ENCODE results near the gene COQ8B. TPM values are rescaled to one million over a fixed set of nuclear protein-coding genes. Genes with fewer than 3 reads are reported as not detected.
"Not testable (repeated sequence)": the region's sequence is repeated elsewhere in the genome, so short reads cannot be mapped to it uniquely, and the experiment has no call there.

The COQ8B gene
- total and polyA plus RNA-seq, 2 experiments from 2014 or later: 82.5 to 90.6 TPM

DNA sequence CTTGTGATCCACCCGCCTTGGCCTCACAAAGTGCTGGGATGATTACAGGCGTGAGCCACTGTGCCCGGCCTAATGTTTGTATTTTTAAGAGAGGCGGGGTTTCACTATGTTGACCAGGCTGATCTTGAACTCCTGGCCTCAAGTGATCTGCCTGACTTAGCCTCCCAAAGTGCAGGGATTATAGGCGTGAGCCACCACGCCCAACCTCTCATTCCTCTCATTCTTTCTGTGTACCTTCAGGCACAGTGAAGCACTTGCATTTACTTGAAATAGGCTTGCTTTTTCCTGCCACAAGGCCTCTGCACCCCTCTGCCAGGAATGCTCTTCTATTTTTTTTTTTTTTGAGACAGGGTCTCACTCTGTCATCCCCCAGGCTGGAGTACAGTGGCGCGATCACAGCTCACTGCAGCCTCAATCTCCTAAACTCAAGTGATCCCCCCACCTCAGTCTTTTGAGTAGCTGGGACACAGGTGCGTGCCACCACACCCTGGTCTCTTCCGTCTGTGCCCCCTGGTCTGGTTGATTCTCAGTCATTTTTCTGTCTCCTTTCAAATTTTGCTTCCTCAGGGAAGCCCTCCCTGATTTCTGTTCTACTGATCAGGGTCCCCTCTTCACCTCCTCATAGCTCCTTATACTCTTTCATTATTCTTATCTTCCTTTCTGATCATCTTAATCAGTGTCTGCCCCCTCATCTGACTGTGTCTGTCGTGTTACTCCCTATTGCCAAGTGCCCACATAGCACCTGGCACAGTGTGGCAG is 18.5 kb upstream of the COQ8B start:
- Histone ChIP-seq H3K9me3 (ENCODE audit: low read depth) (no peaks in the 10 kb centered on the region), H3K27me3 (no peaks in the 10 kb centered on the region), H3K27ac (no peak overlapping the region), H3K4me1 (ENCODE audit: low read depth) (no peaks in the 10 kb centered on the region), H3K4me3 (no peak overlapping the region), H3K36me3 (peaks cover 38% of the 10 kb centered on the region)
- TF ChIP-seq CTCF (IDR thresholded peaks at IDR 0.05; ENCODE audit: low read depth, low read length): no peak
- no peak for DNase-seq (ENCODE audit: low read depth in 1 of 2, low spot score in 1 of 2)

DNA sequence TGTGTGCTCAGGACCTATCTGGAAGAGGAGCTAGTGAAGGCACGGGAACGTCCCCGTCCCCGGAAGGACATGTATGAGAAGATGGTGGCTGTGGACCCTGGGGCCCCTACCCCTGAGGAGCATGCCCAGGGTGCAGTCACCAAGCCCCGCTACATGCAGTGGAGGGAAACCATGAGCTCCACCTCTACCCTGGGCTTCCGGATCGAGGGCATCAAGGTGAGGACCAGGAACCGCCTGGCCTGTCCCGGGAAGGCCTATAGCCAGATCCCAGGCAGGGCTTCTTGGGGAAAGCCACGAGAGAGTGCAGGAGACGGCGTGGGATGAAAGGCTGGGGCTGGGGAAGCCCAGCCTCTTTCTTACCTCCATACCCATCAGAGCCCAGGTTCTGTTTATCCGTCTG is 16.5 kb upstream of the COQ8B start:
- Histone ChIP-seq H3K4me3 (no peak overlapping the region), H3K9me3 (ENCODE audit: low read depth) (no peaks in the 10 kb centered on the region), H3K27ac (no peak overlapping the region), H3K36me3 (peaks cover 40% of the 10 kb centered on the region), H3K27me3 (no peaks in the 10 kb centered on the region), H3K4me1 (ENCODE audit: low read depth) (no peaks in the 10 kb centered on the region)
- DNase-seq (ENCODE audit: low read depth in 1 of 2, low spot score in 1 of 2): no peak
- TF ChIP-seq CTCF (IDR thresholded peaks at IDR 0.05; ENCODE audit: low read depth, low read length): no peak

GRCh38 chr19:40732304-40732703 is 15.6 kb upstream of the COQ8B start:
- H3K36me3 ChIP-seq: peaks cover 40% of the 10 kb centered on the region
- H3K4me3 ChIP-seq; DNase-seq (ENCODE audit: low read depth in 1 of 2, low spot score in 1 of 2): not testable (repeated sequence)

GRCh38 chr19:40730065-40730464 is 13.4 kb upstream of the COQ8B start:
- DNase-seq (ENCODE audit: low read depth in 1 of 2, low spot score in 1 of 2); H3K4me3 ChIP-seq; H3K27me3 ChIP-seq; H3K9me3 ChIP-seq (ENCODE audit: low read depth); H3K4me1 ChIP-seq (ENCODE audit: low read depth); H3K27ac ChIP-seq: not testable (repeated sequence)
- peaks cover 34% of the 10 kb centered on the region for H3K36me3 ChIP-seq

More at GRCh38 chr19:40732304-40732703, 15.6 kb upstream of the COQ8B start:
- not testable (repeated sequence) for H3K27ac ChIP-seq; H3K9me3 ChIP-seq (ENCODE audit: low read depth); H3K4me1 ChIP-seq (ENCODE audit: low read depth); H3K27me3 ChIP-seq

DNA sequence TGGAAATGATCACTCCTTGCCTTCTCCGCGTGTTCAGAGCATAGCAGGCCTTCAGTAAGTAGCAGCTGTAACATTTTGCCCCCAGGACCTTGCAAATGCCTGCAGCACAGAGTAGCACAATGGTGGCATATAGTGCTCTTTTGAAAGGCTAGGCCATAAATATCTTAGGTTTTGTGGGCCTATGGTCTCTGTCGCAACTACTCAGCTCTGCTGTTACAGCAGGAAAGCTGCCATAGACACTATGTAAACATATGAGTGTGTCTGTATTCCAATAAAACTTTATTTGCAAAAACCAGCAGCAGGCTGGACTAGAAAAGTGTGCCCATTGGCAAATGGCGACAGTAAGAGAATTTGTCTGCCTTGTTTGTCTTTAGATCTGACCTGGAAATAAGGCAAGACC is 9.6 kb upstream of the COQ8B start:
- no peak overlapping the region for H3K4me3 ChIP-seq
- H3K9me3 ChIP-seq (ENCODE audit: low read depth): no peaks in the 10 kb centered on the region
- no peaks in the 10 kb centered on the region for H3K4me1 ChIP-seq (ENCODE audit: low read depth)
- no peak for TF ChIP-seq CTCF (IDR thresholded peaks at IDR 0.05; ENCODE audit: low read depth, low read length)
- no peak for DNase-seq (ENCODE audit: low read depth in 1 of 2, low spot score in 1 of 2)
- H3K36me3 ChIP-seq: peaks cover 21% of the 10 kb centered on the region
- H3K27me3 ChIP-seq: no peaks in the 10 kb centered on the region
- H3K27ac ChIP-seq: no peak overlapping the region

- Histone ChIP-seq H3K36me3 (peaks cover 8% of the 10 kb centered on the region), H3K27me3 (no peaks in the 10 kb centered on the region)
- DNase-seq (ENCODE audit: low read depth in 1 of 2, low spot score in 1 of 2): no peak
Measured at GRCh38 chr19:40724855-40725254, 8.2 kb upstream of the COQ8B start.

More at GRCh38 chr19:40724855-40725254, 8.2 kb upstream of the COQ8B start:
- no peak overlapping the region for H3K4me3 ChIP-seq
- no peaks in the 10 kb centered on the region for H3K4me1 ChIP-seq (ENCODE audit: low read depth)
- no peak overlapping the region for H3K27ac ChIP-seq
- no peaks in the 10 kb centered on the region for H3K9me3 ChIP-seq (ENCODE audit: low read depth)
- no peak for TF ChIP-seq CTCF (IDR thresholded peaks at IDR 0.05; ENCODE audit: low read depth, low read length)

Measured in cardiac muscle cell (in vitro differentiated cells and primary cell).